Measurements from ENCODE around the gene GDF11. TPM values are rescaled to one million over a fixed set of nuclear protein-coding genes. Genes with fewer than 3 reads are reported as not detected.

Gene GDF11
- total RNA-seq, 4 donors from 2014 or later: 1.9 to 5.4 (median 2.5) TPM

DNA sequence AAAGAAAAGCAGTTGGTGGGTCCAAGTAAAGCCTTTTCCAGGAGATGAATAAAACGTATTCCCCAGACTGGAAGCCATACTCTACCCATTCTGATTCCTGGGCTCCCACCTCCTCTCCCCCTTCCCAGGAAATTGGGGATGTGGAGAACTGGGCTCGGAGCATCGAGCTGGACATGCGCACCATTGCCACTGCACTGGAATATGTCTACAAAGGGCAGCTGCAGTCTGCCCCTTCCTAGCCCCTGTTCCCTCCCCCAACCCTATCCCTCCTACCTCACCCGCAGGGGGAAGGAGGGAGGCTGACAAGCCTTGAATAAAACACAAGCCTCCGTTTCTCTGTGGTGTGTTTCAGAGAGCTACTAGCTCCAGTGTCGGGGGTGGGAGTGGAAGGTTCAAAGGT, 23.6 kb upstream of the GDF11 start:
- TF ChIP-seq, protein P1, sequence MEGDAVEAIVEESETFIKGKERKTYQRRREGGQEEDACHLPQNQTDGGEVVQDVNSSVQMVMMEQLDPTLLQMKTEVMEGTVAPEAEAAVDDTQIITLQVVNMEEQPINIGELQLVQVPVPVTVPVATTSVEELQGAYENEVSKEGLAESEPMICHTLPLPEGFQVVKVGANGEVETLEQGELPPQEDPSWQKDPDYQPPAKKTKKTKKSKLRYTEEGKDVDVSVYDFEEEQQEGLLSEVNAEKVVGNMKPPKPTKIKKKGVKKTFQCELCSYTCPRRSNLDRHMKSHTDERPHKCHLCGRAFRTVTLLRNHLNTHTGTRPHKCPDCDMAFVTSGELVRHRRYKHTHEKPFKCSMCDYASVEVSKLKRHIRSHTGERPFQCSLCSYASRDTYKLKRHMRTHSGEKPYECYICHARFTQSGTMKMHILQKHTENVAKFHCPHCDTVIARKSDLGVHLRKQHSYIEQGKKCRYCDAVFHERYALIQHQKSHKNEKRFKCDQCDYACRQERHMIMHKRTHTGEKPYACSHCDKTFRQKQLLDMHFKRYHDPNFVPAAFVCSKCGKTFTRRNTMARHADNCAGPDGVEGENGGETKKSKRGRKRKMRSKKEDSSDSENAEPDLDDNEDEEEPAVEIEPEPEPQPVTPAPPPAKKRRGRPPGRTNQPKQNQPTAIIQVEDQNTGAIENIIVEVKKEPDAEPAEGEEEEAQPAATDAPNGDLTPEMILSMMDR (IDR thresholded peaks at IDR 0.05): no peak
- no peak for ATAC-seq (ENCODE audit: low FRiP score)
- DNase-seq (ENCODE audit: low spot score): no peak

DNA sequence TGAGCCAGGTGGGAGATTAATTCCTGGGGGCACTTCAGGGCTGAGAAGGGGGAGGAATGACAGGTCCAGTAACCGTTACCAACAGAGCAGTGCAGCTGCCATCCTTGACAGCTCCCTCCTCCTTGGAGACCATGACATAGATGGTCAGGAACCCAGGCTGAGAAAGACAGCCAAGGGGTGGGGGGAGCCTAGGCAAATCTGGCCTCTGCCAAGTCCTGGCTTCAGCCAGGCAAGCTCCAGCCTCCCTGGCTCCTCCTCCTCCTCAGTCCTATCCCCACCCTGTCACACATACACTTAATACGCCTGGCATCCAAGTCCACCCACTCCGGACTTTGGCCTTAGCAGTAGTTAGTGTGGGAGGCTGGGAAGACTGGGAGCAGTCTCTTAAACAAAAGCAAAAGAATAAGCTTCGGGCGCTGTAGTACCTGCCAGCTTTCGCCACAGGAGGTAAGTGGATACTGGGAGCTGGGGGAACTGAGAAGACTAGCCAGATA, 22.8 kb upstream of the GDF11 start, which contains the start of gene RDH5:
Gene RDH5, plus strand, starts transcription at position 323 of the 494 bp plus-strand sequence. CDS start 792 bp downstream, outside the sequence.
- DNase-seq (ENCODE audit: low spot score): no peak
- peak; percentile 58 for ATAC-seq (ENCODE audit: low FRiP score)
- TF ChIP-seq, protein P1 (IDR thresholded peaks at IDR 0.05): no peak

DNA sequence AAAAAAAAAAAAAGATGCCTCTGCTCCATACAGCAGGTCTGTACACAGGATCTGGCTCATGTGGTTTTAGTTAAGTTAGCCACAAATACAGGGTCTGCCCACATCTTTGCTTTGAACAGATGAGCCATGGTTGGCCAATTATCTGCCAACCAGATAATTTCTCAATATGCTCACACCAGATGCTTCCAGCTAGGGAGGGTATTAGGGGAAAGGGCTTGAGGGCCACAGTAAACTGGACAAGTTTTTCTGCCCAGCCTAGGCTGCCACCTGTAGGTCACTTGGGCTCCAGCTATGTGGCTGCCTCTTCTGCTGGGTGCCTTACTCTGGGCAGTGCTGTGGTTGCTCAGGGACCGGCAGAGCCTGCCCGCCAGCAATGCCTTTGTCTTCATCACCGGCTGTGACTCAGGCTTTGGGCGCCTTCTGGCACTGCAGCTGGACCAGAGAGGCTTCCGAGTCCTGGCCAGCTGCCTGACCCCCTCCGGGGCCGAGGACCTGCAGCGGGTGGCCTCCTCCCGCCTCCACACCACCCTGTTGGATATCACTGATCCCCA, 22.0 kb upstream of the GDF11 start:
- TF ChIP-seq, protein P1 (IDR thresholded peaks at IDR 0.05): no peak
- ATAC-seq (ENCODE audit: low FRiP score) (peak; percentile 44), DNase-seq (ENCODE audit: low spot score) (no peak)

DNA sequence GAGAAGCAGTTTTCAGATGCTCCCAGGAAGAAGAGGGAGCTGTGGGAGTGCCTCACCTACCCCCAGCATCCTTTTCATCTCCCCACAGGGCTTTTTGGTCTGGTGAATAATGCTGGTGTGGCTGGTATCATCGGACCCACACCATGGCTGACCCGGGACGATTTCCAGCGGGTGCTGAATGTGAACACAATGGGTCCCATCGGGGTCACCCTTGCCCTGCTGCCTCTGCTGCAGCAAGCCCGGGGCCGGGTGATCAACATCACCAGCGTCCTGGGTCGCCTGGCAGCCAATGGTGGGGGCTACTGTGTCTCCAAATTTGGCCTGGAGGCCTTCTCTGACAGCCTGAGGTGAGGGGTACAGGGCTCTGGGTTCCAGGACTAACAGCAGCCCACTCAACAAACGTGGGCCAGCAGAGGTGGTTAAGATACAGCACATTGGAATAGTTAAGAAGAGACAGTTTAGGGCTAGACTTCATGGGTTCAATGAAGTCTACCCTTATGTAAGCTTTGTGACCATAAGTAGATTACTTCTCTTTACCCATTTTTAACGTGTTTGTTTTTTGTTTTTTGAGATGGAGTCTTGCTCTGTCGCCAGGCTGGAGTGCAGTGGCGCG, 21.2 kb upstream of the GDF11 start:
- TF ChIP-seq, protein P1 (IDR thresholded peaks at IDR 0.05): no peak
- no peak for ATAC-seq (ENCODE audit: low FRiP score)

DNA sequence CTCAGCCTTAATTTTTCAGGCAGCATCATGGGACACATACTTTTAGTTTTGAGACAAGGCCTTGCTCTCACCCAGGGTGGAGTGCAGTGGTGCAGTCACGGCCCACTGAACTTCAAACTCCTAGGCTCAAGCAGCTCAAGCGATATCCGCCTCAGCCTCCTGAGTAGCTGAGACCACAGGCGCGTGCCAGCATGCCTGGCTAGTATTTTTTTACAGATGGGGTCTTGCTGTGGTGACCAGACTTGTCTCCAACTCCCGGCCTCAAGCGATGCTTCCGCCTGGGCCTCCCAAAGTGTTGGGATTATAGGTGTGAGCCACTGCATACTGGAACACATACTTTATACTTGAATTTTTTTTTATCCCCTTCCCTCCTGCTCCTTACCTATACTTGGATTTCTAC, 20.0 kb upstream of the GDF11 start:
- DNase-seq (ENCODE audit: low spot score): no peak
- no peak for ATAC-seq (ENCODE audit: low FRiP score)
- TF ChIP-seq, protein P1 (IDR thresholded peaks at IDR 0.05): no peak

More for the DNA sequence above, 21.2 kb upstream of the GDF11 start:
- no peak for DNase-seq (ENCODE audit: low spot score)

DNA sequence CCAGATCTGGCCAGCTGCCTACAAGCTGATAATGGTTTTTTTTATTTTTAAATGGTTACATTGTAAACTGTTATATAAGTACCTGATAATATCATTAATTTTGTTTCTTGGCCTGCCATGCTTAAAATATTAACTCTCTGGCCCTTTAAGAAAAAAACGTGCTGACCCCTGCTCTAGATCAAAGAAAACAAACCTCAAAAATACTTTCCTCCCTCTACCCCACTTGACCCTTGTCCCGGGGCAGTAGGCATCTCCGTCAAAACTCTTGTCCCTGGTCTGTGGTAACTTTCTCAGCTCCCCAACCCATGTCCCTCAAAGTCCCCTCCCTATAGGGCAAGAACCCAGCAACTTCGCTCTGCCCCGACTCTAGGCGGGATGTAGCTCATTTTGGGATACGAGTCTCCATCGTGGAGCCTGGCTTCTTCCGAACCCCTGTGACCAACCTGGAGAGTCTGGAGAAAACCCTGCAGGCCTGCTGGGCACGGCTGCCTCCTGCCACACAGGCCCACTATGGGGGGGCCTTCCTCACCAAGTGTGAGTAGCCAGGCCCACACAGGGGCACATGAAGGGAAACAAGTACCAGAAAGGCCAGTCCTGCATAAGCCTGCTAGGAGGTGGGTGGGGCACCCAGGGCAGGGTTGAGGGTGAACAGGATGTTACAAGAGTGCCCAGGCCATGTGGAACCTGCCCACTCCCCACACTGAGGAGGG, 19.3 kb upstream of the GDF11 start:
- TF ChIP-seq, protein P1 (IDR thresholded peaks at IDR 0.05): no peak
- ATAC-seq (ENCODE audit: low FRiP score) (no peak), DNase-seq (ENCODE audit: low spot score) (no peak)
